HEK293 (cell line): Measurements from ENCODE around the gene TCTN1.

Source experiments
- CTCF ChIA-PET: fragments of 350-600 bp; formaldehyde crosslinking; extraction: SDS; loops from one replicate; lab custom pipeline; 2021; ENCODE audit warnings: antibody characterized with exemption; lab: Yijun Ruan, JAX
- POLR2A ChIA-PET: fragments of 300-600 bp; formaldehyde crosslinking; extraction: SDS; loops from one replicate; lab custom pipeline; 2020; ENCODE audit warnings: antibody characterized with exemption, inconsistent platforms; lab: Yijun Ruan, JAX
- H3K27ac ChIP-seq: fragments of 200-500 bp; sonication (Bioruptor generic); 2 replicates; pipeline ENCODE4 v1.5.1; 2014; ENCODE audit warnings: low read depth, low read length, control low read depth, inconsistent platforms; ENCODE audit errors: extremely low read depth
- H3K36me3 ChIP-seq, 2 experiments: fragments of 200-500 bp in 1 of 2; sonication (Bioruptor generic) in 1 of 2; 1 replicate in 1 of 2; 2 replicates in 1 of 2; pipeline ENCODE4 v1.5.1; 2014 to 2017; ENCODE audit warnings: inconsistent platforms in 2 of 2, low read length in 2 of 2; ENCODE audit not compliant: control insufficient read depth in 2 of 2, insufficient read depth in 1 of 2
- H3K4me1 ChIP-seq: fragments of 200-500 bp; sonication (Bioruptor generic); 2 replicates; pipeline ENCODE4 v1.5.1; 2014; ENCODE audit warnings: mild to moderate bottlenecking, low read length, inconsistent platforms; ENCODE audit not compliant: control insufficient read depth, insufficient read depth
- H3K4me3 ChIP-seq: 2 replicates; pipeline ENCODE4 v1.5.1; 2011; ENCODE audit warnings: low read depth, mild to moderate bottlenecking, control low read depth, low read length, moderate library complexity
- H3K9me3 ChIP-seq: fragments of 200-500 bp; sonication (Bioruptor generic); 2 replicates; pipeline ENCODE4 v1.5.1; 2014; ENCODE audit warnings: low read depth, low read length, inconsistent platforms; ENCODE audit not compliant: control insufficient read depth, insufficient read depth
- MEIS1 ChIP-seq: sonication (generic); formaldehyde crosslinking; IDR thresholded peaks from 2 replicates; pipeline ENCODE4 v1.8.1; 2022; ENCODE audit warnings: missing genetic modification reagents, mild to moderate bottlenecking, borderline replicate concordance
- MYNN ChIP-seq: fragments of 450-650 bp; formaldehyde crosslinking; IDR thresholded peaks from 2 replicates; pipeline ENCODE4 v1.5.1; 2016; ENCODE audit warnings: missing biosample characterization, missing genetic modification characterization, borderline replicate concordance
- SP3 ChIP-seq: fragments of 450-650 bp; formaldehyde crosslinking; IDR thresholded peaks from 2 replicates; pipeline ENCODE4 v1.5.1; 2016; ENCODE audit warnings: missing biosample characterization, missing genetic modification characterization
- ZBTB17 ChIP-seq: fragments of 450-650 bp; formaldehyde crosslinking; IDR thresholded peaks from 2 replicates; pipeline ENCODE4 v1.5.1; 2016; ENCODE audit warnings: missing biosample characterization, missing genetic modification characterization
- ZBTB7A ChIP-seq: fragments of 450-650 bp; formaldehyde crosslinking; IDR thresholded peaks from 2 replicates; pipeline ENCODE4 v1.5.1; 2016; ENCODE audit warnings: low read depth, missing biosample characterization, missing genetic modification characterization
- ZFP37 ChIP-seq: fragments of 450-650 bp; formaldehyde crosslinking; IDR thresholded peaks from 2 replicates; pipeline ENCODE4 v1.5.1; 2016; ENCODE audit warnings: missing biosample characterization, missing genetic modification characterization
- ZNF239 ChIP-seq: fragments of 450-650 bp; formaldehyde crosslinking; IDR thresholded peaks from 2 replicates; pipeline ENCODE4 v1.5.1; 2016; ENCODE audit warnings: missing biosample characterization, missing genetic modification characterization
- ZNF366 ChIP-seq: fragments of 450-650 bp; formaldehyde crosslinking; conservative IDR thresholded peaks from 2 replicates; pipeline ENCODE4 v1.5.1; 2016; ENCODE audit warnings: missing biosample characterization, missing genetic modification characterization
- ZNF37A ChIP-seq: fragments of 450-650 bp; IDR thresholded peaks from 2 replicates; pipeline ENCODE4 v1.5.1; 2018; ENCODE audit warnings: missing biosample characterization, missing genetic modification characterization
- ZNF600 ChIP-seq: fragments of 450-650 bp; formaldehyde crosslinking; IDR thresholded peaks from 2 replicates; pipeline ENCODE4 v1.5.1; 2016; ENCODE audit warnings: missing biosample characterization, missing genetic modification characterization
- TF ChIP-seq, protein P1 (sequence below): fragments of 450-650 bp; formaldehyde crosslinking; IDR thresholded peaks from 2 replicates; pipeline ENCODE4 v1.5.1; 2017; ENCODE audit warnings: missing biosample characterization, missing genetic modification characterization
- TF ChIP-seq, protein P2 (sequence below): fragments of 450-650 bp; IDR thresholded peaks from 2 replicates; pipeline ENCODE4 v1.5.1; 2018; ENCODE audit warnings: missing biosample characterization, missing genetic modification characterization
- TF ChIP-seq, protein P3 (sequence below): fragments of 450-650 bp; formaldehyde crosslinking; IDR thresholded peaks from 2 replicates; pipeline ENCODE4 v1.5.1; 2016; ENCODE audit warnings: missing biosample characterization, missing genetic modification characterization

TCTN1 gene

DNA sequence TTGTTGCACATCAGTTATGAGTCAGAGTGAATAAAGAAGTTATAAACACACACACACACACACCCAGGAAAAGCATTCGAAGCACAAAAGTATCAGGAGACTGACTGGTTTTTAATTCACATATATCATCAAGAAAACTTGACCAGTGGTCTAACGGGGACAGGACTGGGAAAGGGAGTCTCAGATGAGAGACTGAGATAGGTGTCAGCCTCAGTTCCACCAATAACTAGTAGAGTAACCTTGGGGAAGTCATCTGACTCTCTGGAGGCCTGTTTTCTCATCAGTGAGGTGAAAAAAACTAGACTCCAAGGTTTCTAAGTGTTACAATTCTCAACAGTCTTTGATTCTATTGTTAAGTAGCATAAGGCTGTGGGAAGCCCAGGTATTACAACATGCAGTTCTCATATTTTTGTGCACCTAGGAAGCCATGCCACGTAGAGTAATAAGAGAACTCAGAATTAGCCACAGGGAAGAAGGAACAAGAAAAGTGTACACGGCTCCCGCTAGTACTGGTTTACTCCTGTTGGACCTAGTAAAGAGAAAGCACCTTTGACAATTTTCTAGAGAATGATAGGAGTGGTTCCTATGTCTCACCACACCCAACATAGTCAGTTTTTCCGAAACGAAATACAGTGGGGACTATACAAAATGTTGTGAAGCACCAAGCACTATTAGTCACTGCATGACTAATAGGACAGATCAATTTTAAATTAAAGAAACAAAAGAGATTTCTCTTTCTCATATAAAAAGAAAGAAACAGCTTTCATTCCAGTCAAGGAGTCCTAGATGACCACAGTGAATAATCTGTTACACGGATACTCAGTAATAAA is 35.9 kb upstream of the TCTN1 start (continued):
- TF ChIP-seq ZNF366 (tag by site-specific recombination): peak; percentile 54; the same call in 1 of the 2 replicates
- TF ChIP-seq, protein P1, sequence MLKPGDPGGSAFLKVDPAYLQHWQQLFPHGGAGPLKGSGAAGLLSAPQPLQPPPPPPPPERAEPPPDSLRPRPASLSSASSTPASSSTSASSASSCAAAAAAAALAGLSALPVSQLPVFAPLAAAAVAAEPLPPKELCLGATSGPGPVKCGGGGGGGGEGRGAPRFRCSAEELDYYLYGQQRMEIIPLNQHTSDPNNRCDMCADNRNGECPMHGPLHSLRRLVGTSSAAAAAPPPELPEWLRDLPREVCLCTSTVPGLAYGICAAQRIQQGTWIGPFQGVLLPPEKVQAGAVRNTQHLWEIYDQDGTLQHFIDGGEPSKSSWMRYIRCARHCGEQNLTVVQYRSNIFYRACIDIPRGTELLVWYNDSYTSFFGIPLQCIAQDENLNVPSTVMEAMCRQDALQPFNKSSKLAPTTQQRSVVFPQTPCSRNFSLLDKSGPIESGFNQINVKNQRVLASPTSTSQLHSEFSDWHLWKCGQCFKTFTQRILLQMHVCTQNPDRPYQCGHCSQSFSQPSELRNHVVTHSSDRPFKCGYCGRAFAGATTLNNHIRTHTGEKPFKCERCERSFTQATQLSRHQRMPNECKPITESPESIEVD (tag by site-specific recombination): peak; percentile 79

DNA sequence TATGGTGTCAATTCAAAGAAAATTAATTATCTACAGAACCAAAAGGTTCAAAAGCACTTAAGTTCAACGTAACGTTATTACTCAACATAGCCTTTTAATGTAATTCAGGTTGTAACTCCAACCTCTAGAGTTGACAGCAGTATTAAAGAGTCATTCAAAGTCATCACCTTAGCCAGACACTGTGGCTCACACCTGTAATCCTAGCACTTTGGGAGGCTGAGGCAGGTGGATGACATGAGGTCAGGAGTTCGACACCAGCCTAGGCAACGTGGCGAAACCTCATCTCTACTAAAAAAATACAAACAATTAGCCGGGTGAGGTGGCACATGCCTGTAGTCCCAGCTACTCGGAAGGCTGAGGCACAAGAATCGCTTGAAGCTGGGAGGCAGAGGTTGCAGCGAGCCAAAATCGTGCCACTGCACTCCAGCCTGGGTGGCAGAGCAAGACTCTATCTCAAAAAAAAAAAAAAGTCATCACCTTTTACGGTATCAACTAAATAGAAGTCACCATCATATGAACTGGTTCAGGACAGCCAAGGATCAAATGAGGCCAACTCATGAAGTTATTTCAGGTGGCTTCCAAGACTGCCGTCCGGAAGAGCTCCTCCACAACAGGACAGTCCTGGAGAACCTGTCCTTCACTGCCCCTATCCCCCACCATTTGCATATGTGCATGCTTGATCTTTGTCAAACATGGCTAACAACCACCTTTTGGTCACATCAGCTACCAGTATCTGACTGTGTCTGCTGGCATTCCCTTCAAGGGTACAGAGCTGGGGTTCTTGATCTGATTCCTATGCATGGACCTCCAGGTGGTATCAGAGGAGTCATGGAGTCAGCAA is 35.0 kb upstream of the TCTN1 start:
- ChIA-PET POLR2A (interaction anchor here (0.7 kb wide), 1 partner anchor 38 kb away, joined by 3 read pairs; no protein-coding TSS in a partner anchor), CTCF (interaction anchor here (0.5 to 0.7 kb wide), 2 partner anchors 24 to 26 kb away, joined by 3 to 4 read pairs; no protein-coding TSS in a partner anchor)
- Histone ChIP-seq H3K4me3 (no peak overlapping the region), H3K4me1 (peaks cover 24% of the 10 kb centered on the region), H3K9me3 (no peaks in the 10 kb centered on the region), H3K27ac (no peak overlapping the region; the same call in 1 of the 2 replicates), H3K36me3 (no peaks in the 10 kb centered on the region; a peak in 1 of 3 replicates)
- TF ChIP-seq MYNN: no peak
- TF ChIP-seq ZFP37 (tag by site-specific recombination): 0 out of 2 replicates have a peak, but pooled peaks have one; percentile 12
- TF ChIP-seq MEIS1: no peak
- TF ChIP-seq, protein P2, sequence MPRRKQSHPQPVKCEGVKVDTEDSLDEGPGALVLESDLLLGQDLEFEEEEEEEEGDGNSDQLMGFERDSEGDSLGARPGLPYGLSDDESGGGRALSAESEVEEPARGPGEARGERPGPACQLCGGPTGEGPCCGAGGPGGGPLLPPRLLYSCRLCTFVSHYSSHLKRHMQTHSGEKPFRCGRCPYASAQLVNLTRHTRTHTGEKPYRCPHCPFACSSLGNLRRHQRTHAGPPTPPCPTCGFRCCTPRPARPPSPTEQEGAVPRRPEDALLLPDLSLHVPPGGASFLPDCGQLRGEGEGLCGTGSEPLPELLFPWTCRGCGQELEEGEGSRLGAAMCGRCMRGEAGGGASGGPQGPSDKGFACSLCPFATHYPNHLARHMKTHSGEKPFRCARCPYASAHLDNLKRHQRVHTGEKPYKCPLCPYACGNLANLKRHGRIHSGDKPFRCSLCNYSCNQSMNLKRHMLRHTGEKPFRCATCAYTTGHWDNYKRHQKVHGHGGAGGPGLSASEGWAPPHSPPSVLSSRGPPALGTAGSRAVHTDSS (tag by site-specific recombination): no peak
- TF ChIP-seq ZNF600: peak; percentile 89
- TF ChIP-seq ZBTB17: 0 out of 2 replicates have a peak, but pooled peaks have one; percentile 21
- no peak for TF ChIP-seq ZNF37A (tag by site-specific recombination)
- TF ChIP-seq ZNF366 (tag by site-specific recombination): 0 out of 2 replicates have a peak, but pooled peaks have one; percentile 7
- TF ChIP-seq ZNF239 (tag by site-specific recombination): no peak
- 0 out of 2 replicates have a peak, but pooled peaks have one; percentile 14 for TF ChIP-seq SP3 (tag by site-specific recombination)
- no peak for TF ChIP-seq ZBTB7A (tag by site-specific recombination)
- TF ChIP-seq, protein P3, sequence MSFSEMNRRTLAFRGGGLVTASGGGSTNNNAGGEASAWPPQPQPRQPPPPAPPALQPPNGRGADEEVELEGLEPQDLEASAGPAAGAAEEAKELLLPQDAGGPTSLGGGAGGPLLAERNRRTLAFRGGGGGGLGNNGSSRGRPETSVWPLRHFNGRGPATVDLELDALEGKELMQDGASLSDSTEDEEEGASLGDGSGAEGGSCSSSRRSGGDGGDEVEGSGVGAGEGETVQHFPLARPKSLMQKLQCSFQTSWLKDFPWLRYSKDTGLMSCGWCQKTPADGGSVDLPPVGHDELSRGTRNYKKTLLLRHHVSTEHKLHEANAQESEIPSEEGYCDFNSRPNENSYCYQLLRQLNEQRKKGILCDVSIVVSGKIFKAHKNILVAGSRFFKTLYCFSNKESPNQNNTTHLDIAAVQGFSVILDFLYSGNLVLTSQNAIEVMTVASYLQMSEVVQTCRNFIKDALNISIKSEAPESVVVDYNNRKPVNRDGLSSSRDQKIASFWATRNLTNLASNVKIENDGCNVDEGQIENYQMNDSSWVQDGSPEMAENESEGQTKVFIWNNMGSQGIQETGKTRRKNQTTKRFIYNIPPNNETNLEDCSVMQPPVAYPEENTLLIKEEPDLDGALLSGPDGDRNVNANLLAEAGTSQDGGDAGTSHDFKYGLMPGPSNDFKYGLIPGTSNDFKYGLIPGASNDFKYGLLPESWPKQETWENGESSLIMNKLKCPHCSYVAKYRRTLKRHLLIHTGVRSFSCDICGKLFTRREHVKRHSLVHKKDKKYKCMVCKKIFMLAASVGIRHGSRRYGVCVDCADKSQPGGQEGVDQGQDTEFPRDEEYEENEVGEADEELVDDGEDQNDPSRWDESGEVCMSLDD (tag by site-specific recombination): no peak
